ENCODE measurements around the gene AIFM2.
"Not testable (repeated sequence)": the region's sequence is repeated elsewhere in the genome, so short reads cannot be mapped to it uniquely, and the experiment has no call there.

Gene AIFM2

DNA sequence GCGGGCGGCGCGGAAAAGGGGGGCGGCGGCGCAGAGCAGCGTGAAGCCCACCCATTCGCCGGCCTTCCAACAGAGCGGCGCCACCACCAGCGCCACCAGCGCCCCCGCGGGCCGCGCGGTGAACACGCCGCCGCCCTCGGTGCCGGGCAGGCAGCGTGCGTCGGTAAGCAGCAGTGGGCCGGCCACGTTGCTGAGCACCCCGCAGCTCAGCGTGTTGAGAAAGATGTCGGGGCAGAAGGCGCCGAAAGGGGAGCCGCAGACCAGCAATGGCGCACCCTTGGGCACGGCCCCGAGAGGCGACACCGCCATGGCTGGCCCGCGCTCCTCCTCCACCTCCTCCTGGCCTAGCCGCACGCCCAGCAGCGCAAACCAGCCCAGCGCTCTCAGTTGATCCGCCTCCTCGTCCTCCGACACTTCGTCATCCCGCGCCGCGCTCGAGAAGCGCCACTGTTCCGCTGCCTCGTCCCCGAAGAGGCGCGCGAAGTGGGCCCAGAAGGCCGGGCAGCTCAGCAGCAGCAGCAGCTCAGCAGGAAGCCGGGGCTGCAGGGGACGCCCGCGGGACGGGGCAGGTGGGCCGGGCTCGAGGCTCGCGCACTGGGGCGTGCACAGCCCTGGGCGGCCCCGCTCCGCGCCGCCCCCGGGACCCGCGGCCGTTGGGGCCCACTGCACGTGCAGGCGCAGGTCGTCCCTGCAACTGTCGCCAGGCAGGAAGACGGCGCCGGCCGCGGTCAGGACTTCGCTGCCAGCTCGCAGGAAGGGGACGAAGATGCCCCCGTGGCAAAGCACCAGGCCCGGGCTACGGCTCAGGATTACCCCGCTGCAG, 13.3 kb upstream of the AIFM2 start:
- DNase-seq, result peak; percentile 74

DNA sequence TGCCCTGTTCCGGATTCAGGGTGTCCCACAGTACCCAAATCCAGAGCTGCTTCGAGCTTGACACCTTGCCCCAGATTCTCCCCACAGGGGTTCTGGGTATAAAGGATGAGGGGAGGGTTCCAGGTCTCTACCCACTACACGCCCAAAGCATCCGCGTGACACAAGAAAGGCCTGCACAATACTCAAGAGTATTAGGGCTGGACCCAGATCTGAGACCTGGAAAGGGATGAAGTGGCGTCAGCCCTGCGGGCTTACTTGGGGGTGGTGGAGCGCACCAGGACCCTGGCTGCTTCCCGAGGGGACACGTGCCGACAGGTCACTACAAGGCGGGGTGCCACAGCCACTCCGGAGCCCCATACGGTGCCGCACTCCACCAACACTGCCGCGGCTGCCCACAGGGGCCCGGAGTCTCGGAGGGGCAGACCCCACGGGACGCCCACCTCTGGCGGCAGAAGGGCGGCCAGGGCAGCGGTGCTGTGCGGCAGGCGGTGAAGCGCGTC, 12.6 kb upstream of the AIFM2 start:
- peak; percentile 62 for DNase-seq

- DNase-seq, result no peak
These were observed 11.9 kb upstream of the AIFM2 start for GRCh38 chr10:70144372-70145110.

DNA sequence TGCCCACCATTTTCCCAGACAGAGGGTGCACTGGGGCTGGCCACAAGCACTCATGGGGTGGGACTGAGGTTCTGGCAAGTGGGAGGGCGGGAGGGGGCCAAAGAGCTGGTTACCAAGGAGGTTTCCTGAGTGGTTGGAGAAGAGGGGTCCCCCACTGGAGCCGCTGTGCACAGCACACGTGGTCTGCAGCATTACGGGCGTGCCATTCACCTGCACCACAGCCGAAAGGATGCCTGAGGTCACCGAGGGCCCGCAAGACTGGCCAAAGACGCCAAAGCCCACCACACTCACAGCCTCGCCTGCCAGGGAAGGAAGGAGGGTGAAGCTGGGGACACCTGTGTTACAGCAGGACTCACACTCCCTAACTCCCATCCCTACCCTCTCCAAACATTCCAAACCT, 9.9 kb upstream of the AIFM2 start:
- no peak for DNase-seq

DNA sequence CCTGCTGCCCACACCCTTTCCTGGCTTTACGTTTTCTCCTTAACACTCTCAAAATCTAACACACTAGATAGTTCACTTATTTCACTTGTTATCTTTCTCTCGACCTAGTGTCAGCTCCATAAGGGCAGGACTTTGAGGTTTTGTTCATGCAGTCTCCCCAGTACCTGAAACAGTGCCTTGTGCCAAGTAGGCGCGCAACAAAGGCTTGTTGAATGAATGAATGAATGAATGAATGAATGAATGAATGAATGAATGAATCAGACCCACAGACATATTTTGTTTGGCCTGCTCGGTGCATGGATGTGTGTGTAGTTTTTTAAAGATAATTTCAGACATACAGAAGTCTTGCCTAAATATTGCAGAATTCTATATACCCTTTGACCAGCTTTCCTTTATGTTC, 7.7 kb upstream of the AIFM2 start:
- no peak for DNase-seq

DNA sequence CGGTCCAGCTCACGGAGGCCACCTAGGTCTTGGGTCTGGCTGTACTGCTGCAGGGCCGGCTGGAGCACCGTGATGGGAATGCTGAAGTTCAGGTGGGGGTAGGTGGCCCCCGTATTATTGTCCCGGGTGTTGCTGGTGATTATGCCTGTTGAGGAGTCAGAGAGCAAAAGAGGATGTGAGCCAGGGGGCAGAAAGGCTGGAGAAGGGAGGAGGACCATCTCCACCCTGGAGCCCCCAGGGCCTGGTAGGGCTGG, 7.3 kb upstream of the AIFM2 start:
- no peak for DNase-seq

- no peak for DNase-seq
These were observed 6.7 kb upstream of the AIFM2 start for GRCh38 chr10:70139151-70139996.

- no peak for DNase-seq
These were observed 5.6 kb upstream of the AIFM2 start for GRCh38 chr10:70137927-70138883.

DNA sequence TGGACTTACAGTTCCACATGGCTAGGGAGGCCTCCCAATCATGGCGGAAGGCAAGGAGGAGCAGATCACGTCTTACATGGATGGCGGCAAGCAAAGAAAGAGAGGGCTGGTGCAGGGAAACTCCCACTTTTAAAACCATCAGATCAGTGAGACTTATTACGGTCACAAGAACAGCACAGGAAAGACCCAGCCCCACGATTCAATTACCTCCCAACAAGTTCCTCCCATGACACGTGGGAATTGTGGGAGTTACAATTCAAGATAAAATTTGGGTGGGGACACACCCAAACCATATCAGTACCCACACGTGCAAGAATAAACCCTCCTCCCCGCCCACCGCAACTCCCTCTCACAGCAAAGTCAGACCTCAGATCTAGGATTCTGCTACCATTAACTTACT, 4.5 kb upstream of the AIFM2 start:
- DNase-seq, result no peak

- DNase-seq, result no peak
These were observed 3.1 kb upstream of the AIFM2 start for GRCh38 chr10:70135684-70136083.

- no peak for DNase-seq
These were observed 2.4 kb upstream of the AIFM2 start for GRCh38 chr10:70135046-70135445.

DNA sequence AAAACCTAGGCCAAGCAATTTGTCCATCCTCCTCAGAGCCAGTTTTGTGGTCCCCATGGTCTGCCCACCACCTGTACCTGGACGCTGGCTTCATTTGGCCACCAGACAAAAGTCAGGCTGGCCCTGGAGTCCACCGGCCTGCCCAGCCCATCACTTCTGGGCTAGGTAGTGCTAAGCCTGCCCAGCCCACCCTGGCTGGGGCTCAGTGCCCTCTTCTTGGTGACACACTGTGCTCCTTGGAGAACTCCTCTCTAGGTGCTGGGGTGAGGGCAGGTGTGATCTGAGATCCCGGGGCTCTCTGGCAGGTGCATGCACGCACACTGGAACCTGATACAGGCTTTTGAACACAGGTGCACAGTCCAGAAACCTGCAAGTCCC, 1.1 kb downstream of the AIFM2 start:
- peak; percentile 36 for DNase-seq

DNA sequence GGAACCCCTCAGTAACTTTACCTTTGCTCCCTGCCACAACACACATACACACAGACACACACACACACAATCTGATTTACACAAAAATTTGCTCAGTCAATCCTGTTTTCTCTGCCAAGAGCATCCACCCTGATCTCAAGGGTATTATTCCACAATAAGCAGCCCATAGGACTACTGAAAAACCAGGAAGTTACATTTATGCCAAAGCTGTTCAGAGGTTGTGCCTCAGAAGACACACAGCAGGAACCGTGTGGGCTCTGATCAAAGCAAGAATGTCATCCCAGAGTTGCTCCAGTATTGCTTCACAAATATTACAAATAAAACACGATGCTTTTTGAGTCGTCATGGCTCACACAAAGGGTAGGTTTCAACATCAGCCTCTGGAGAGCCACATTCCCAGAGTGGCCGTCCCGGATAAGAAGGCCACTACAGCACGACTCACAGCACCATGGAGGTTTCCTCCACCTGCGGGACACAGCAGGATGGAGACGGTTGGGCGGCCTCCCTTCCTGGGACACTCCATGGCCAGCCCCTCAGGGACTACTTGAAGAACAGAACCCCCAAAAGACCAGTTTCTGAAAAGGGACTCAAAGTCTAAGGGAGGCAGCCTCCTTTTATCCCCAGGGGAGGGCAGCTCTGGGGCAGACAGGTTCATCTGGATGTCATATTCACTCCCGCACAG, 1.6 kb downstream of the AIFM2 start:
- no peak for DNase-seq

DNA sequence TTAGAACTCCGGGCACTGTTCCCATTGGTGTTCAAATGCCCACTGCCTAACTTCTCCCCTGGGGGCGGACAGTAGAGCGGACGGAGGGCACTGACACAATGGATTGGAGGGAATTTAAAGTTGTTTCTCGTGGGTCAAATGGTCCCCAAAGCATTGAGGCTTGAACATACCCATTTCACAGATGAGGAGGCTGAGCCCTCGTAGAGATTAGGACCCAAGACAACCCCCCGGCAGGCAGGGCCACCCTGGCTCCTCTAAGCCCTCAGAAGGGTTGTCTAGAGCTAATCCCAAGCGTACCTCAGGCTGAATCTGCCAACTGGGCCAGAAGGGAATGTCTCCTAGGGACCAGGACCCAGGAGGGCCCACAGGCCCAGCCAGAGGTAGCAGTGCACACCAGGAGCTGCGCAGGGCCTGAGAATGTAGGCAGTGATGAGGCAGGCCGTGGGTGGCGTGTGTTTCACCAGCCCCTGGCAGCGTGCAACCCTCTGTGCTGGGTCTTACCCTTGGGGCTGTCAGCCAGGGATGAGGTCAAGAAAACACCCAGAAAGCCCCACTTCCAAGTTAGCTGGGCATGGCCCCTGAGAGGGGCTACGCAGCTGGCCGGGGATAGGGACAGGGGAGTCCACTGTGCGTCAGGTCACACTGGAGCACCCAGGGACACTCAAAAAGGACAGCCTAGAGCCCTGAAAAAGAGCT, 5.8 kb downstream of the AIFM2 start:
- DNase-seq, result no peak

DNA sequence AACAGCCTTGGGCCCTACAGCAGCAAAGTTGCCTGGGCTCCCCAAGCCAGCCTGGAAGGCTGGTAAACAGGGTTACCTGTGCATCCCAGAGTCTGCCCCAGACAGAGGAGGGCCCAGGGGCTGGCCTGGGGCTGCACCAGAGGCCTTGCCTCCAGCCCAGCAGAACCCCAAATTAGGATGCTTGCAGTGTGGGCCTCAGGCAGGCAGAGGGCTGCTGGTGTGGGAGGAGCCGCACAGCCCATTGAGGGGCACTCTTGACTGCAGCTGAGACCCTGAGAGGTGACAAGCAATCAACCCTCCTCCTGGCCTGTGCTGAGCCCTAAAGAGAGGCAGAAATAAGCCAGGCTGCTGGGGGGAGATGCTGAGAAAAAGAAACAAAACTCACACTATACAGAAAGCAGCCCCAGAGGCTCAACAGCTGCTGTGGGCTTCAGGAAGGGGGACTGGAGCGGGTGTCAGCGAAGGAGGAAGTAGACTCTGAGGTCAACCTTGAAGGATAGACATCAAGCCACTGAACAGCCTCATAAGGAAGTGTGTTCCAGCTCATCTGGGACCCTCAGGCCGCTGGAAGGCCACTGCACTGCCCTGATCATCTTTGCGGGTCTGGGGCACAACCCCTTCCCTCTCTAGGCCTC, 6.6 kb downstream of the AIFM2 start:
- no peak for DNase-seq

GRCh38 chr10:70124918-70125317, 7.7 kb downstream of the AIFM2 start:
- no peak for DNase-seq

- no peak for DNase-seq
These were observed 8.2 kb downstream of the AIFM2 start for GRCh38 chr10:70124415-70124814.

DNA sequence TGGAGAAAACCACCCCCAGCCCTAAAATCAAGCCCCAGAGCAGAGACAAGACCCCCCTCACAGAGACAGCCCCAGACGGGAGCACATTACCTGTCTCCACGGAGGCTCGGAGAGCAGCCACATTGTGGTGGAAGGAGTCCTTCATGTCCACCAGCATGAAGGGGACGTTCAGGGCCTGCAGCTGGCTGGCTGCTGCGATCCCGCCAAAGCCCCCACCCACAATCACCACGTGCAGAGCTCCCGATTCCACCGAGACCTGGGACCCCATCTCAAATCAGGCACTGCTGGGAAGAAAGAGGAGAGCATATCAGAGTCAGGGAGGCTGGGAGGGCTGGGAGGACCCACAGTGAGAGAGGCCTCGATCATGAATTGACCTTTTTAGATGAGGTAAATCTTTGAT, 8.8 kb downstream of the AIFM2 start:
- no peak for DNase-seq

DNA sequence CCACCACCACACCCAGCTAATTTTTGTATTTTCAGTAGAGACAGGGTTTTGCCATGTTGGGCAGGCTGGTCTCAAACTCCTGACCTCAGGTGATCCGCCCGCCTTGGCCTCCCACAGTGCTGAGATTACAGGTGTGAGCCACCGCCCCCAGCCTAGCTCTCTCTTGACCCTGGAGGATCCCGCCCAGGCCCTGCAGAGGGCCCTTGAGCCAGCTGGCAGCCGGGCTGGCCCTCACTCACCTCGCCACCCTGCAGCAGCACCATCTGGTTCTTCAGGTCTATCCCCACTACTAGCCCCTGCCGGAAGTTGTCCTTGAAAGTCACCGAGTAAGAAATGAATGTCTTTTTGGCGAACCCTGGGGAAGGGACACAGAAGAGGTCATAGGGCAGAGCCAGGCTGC, 9.5 kb downstream of the AIFM2 start:
- not testable (repeated sequence) for DNase-seq

DNA sequence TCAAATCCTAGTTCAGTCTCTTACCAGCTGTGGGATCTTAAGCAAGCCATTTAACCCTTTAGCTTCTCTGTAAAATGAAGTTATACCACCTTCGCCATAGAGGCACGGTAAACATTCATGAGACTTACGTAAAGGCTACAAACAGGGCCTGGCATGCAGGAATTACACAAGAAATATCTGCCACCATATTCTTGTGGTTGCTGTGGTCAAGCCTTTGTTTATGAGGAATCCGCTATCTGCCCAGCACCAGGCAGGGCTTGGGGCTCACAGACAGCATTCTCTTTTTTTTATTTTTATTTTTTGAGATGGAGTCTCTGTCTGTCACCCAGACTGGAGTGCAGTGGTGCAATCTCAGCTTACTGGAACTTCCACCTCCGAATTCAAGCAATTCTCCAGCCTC, 9.9 kb downstream of the AIFM2 start:
- no peak for DNase-seq

All from NCI-H146 (cell line).